Measurements from ENCODE around the gene CTNND2.

The CTNND2 gene

DNA sequence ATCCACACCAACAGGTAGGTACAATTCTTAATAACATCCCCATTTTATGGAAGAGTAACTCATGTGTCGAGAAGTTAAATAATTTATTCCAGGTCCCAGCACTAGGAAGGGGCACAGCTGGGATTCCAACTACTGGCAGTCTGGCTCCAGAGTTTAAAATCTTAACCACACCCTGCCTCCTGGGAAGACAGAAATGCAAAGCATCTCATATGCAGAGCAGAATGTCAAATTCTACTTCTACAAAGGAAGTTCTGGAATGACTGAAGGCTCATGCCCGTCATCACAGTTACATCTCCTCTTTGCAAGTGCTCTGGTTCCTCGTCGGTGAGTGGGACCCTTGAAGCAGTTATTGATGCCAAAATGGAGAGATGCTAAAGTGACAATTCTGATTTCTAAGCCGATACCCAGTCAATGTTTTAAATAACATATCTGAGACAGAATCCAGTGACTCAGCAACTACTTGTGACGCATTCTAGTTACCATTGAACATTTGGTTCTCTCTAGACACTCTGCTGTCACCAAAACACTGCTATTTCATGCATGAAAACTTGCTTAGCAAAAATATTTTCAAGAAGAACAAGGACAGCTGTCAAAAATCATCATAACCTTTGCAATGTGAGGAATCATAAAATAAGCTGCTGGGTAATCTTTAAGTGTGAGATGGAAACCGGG is 412.7 kb downstream of the CTNND2 start (continued):
- TF ChIP-seq ZNF473 (tag by site-specific recombination; IDR thresholded peaks at IDR 0.05) (no peak), KLF10 (tag by site-specific recombination; IDR thresholded peaks at IDR 0.05) (no peak), ZNF707 (tag by site-specific recombination; IDR thresholded peaks at IDR 0.05) (no peak), SP7 (tag by site-specific recombination; IDR thresholded peaks at IDR 0.05) (no peak), ZEB2 (tag by site-specific recombination; IDR thresholded peaks at IDR 0.05) (no peak), GFI1B (tag by site-specific recombination; IDR thresholded peaks at IDR 0.05) (no peak)
- TF ChIP-seq, protein P1, sequence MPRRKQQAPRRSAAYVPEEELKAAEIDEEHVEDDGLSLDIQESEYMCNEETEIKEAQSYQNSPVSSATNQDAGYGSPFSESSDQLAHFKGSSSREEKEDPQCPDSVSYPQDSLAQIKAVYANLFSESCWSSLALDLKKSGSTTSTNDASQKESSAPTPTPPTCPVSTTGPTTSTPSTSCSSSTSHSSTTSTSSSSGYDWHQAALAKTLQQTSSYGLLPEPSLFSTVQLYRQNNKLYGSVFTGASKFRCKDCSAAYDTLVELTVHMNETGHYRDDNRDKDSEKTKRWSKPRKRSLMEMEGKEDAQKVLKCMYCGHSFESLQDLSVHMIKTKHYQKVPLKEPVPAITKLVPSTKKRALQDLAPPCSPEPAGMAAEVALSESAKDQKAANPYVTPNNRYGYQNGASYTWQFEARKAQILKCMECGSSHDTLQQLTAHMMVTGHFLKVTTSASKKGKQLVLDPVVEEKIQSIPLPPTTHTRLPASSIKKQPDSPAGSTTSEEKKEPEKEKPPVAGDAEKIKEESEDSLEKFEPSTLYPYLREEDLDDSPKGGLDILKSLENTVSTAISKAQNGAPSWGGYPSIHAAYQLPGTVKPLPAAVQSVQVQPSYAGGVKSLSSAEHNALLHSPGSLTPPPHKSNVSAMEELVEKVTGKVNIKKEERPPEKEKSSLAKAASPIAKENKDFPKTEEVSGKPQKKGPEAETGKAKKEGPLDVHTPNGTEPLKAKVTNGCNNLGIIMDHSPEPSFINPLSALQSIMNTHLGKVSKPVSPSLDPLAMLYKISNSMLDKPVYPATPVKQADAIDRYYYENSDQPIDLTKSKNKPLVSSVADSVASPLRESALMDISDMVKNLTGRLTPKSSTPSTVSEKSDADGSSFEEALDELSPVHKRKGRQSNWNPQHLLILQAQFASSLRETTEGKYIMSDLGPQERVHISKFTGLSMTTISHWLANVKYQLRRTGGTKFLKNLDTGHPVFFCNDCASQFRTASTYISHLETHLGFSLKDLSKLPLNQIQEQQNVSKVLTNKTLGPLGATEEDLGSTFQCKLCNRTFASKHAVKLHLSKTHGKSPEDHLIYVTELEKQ (tag by site-specific recombination; IDR thresholded peaks at IDR 0.05; ENCODE audit: borderline replicate concordance) = no peak

DNA sequence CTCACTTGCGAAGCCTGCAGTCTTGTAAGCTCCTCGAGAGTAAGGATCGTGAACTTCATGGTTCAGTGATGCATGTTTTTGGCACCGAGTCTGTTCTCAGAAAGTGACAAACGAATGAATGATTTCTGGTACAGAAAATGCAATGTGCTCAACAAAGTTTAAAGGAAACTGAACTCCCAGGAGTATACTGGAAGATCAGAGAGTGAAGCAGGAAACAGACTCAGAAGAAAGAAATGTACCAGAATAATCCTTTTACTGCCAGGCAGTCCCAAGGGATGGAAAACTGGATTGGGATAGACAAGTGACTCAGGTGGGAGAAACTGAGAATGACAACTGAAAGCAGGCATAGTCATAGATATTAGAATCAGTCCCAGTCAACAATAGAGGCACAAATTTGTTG is 420.6 kb downstream of the CTNND2 start:
- CTCF ChIA-PET = interaction anchor here (0.7 kb wide), 1 partner anchor 337 kb away, joined by 3 read pairs; no protein-coding TSS in a partner anchor
- POLR2A ChIA-PET = no interaction called here

DNA sequence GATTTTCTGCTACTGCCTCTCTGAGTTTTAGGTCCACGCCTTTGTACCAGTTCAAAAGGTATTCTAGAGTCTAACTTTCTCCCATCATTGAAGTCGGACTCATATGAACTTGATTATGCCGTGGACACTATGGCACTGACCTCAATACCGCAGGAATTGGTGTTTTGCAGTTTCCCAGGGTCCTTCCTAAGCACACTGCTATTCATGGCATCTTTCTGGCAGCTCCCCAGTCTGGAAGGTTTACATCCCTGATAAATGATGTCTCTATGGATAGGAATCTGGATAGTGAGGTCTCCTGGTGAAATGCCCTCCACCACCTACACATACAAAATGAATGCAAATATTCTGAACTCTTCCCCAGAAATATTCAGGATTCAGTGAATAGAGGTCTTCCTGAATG is 422.2 kb downstream of the CTNND2 start:
- Histone ChIP-seq H3K4me3 (ENCODE audit: low read depth, low read length) (no peak overlapping the region), H3K27ac (ENCODE audit: extremely low read depth, low read depth, low read length) (no peak overlapping the region), H3K9me3 (ENCODE audit: control insufficient read depth, insufficient read depth, low read depth, low read length) (no peaks in the 10 kb centered on the region), H3K4me1 (ENCODE audit: control insufficient read depth, insufficient read depth, low read length) (no peaks in the 10 kb centered on the region), H3K36me3 (ENCODE audit: control insufficient read depth in 2 of 2, insufficient read depth in 1 of 2, low read length in 2 of 2) (no peaks in the 10 kb centered on the region)
- CTCF ChIA-PET = interaction anchor here (0.5 kb wide), 1 partner anchor 1029 kb away, joined by 3 read pairs; no protein-coding TSS in a partner anchor
- POLR2A ChIA-PET = no interaction called here
- TF ChIP-seq BCL11A (tag by site-specific recombination; IDR thresholded peaks at IDR 0.05; ENCODE audit: low read depth) (no peak), ZNF335 (tag by site-specific recombination; conservative IDR thresholded peaks at IDR 0.05) (no peak), ZNF175 (tag by site-specific recombination; IDR thresholded peaks at IDR 0.05) (no peak), ZNF501 (tag by site-specific recombination; IDR thresholded peaks at IDR 0.05) (no peak), ZNF266 (tag by site-specific recombination; IDR thresholded peaks at IDR 0.05; ENCODE audit: low read depth) (no peak)
- TF ChIP-seq, protein P2, sequence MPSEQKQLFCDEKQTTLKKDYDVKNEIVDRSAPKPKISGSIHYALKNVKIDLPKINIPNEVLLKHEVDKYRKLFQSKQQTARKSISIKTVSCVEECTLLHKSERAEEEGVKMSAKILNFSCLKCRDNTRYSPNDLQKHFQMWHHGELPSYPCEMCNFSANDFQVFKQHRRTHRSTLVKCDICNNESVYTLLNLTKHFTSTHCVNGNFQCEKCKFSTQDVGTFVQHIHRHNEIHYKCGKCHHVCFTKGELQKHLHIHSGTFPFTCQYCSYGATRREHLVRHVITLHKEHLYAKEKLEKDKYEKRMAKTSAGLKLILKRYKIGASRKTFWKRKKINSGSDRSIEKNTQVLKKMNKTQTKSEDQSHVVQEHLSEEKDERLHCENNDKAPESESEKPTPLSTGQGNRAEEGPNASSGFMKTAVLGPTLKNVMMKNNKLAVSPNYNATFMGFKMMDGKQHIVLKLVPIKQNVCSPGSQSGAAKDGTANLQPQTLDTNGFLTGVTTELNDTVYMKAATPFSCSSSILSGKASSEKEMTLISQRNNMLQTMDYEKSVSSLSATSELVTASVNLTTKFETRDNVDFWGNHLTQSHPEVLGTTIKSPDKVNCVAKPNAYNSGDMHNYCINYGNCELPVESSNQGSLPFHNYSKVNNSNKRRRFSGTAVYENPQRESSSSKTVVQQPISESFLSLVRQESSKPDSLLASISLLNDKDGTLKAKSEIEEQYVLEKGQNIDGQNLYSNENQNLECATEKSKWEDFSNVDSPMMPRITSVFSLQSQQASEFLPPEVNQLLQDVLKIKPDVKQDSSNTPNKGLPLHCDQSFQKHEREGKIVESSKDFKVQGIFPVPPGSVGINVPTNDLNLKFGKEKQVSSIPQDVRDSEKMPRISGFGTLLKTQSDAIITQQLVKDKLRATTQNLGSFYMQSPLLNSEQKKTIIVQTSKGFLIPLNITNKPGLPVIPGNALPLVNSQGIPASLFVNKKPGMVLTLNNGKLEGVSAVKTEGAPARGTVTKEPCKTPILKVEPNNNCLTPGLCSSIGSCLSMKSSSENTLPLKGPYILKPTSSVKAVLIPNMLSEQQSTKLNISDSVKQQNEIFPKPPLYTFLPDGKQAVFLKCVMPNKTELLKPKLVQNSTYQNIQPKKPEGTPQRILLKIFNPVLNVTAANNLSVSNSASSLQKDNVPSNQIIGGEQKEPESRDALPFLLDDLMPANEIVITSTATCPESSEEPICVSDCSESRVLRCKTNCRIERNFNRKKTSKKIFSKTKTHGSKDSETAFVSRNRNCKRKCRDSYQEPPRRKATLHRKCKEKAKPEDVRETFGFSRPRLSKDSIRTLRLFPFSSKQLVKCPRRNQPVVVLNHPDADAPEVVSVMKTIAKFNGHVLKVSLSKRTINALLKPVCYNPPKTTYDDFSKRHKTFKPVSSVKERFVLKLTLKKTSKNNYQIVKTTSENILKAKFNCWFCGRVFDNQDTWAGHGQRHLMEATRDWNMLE (tag by site-specific recombination; conservative IDR thresholded peaks at IDR 0.05; ENCODE audit: low read depth) = no peak
- TF ChIP-seq, protein P3, sequence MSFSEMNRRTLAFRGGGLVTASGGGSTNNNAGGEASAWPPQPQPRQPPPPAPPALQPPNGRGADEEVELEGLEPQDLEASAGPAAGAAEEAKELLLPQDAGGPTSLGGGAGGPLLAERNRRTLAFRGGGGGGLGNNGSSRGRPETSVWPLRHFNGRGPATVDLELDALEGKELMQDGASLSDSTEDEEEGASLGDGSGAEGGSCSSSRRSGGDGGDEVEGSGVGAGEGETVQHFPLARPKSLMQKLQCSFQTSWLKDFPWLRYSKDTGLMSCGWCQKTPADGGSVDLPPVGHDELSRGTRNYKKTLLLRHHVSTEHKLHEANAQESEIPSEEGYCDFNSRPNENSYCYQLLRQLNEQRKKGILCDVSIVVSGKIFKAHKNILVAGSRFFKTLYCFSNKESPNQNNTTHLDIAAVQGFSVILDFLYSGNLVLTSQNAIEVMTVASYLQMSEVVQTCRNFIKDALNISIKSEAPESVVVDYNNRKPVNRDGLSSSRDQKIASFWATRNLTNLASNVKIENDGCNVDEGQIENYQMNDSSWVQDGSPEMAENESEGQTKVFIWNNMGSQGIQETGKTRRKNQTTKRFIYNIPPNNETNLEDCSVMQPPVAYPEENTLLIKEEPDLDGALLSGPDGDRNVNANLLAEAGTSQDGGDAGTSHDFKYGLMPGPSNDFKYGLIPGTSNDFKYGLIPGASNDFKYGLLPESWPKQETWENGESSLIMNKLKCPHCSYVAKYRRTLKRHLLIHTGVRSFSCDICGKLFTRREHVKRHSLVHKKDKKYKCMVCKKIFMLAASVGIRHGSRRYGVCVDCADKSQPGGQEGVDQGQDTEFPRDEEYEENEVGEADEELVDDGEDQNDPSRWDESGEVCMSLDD (tag by site-specific recombination; IDR thresholded peaks at IDR 0.05) = no peak
- TF ChIP-seq, protein P4, sequence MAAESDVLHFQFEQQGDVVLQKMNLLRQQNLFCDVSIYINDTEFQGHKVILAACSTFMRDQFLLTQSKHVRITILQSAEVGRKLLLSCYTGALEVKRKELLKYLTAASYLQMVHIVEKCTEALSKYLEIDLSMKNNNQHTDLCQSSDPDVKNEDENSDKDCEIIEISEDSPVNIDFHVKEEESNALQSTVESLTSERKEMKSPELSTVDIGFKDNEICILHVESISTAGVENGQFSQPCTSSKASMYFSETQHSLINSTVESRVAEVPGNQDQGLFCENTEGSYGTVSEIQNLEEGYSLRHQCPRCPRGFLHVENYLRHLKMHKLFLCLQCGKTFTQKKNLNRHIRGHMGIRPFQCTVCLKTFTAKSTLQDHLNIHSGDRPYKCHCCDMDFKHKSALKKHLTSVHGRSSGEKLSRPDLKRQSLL (tag by site-specific recombination; IDR thresholded peaks at IDR 0.05) = no peak
- TF ChIP-seq, protein P5, sequence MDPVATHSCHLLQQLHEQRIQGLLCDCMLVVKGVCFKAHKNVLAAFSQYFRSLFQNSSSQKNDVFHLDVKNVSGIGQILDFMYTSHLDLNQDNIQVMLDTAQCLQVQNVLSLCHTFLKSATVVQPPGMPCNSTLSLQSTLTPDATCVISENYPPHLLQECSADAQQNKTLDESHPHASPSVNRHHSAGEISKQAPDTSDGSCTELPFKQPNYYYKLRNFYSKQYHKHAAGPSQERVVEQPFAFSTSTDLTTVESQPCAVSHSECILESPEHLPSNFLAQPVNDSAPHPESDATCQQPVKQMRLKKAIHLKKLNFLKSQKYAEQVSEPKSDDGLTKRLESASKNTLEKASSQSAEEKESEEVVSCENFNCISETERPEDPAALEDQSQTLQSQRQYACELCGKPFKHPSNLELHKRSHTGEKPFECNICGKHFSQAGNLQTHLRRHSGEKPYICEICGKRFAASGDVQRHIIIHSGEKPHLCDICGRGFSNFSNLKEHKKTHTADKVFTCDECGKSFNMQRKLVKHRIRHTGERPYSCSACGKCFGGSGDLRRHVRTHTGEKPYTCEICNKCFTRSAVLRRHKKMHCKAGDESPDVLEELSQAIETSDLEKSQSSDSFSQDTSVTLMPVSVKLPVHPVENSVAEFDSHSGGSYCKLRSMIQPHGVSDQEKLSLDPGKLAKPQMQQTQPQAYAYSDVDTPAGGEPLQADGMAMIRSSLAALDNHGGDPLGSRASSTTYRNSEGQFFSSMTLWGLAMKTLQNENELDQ (tag by site-specific recombination; IDR thresholded peaks at IDR 0.05; ENCODE audit: low read depth) = no peak

More for the DNA sequence above, 420.6 kb downstream of the CTNND2 start:
- H3K27ac ChIP-seq (ENCODE audit: extremely low read depth, low read depth, low read length) = no peak overlapping the region
- no peak overlapping the region for H3K4me3 ChIP-seq (ENCODE audit: low read depth, low read length)
- TF ChIP-seq ZNF366 (tag by site-specific recombination; conservative IDR thresholded peaks at IDR 0.05) (no peak), ZXDB (tag by site-specific recombination; IDR thresholded peaks at IDR 0.05) (no peak), BCL11A (tag by site-specific recombination; IDR thresholded peaks at IDR 0.05; ENCODE audit: low read depth) (no peak), ZNF624 (tag by site-specific recombination; IDR thresholded peaks at IDR 0.05) (no peak), ZNF544 (tag by site-specific recombination; IDR thresholded peaks at IDR 0.05) (no peak), REPIN1 (tag by site-specific recombination; IDR thresholded peaks at IDR 0.05; ENCODE audit: low read depth) (no peak)
- H3K4me1 ChIP-seq (ENCODE audit: control insufficient read depth, insufficient read depth, low read length) = no peaks in the 10 kb centered on the region
- no peaks in the 10 kb centered on the region for H3K36me3 ChIP-seq (ENCODE audit: control insufficient read depth in 2 of 2, insufficient read depth in 1 of 2, low read length in 2 of 2)
- no peaks in the 10 kb centered on the region for H3K9me3 ChIP-seq (ENCODE audit: control insufficient read depth, insufficient read depth, low read depth, low read length)
